ENCODE data around the gene DUSP18. TPM values are rescaled to one million over a fixed set of nuclear protein-coding genes. Genes with fewer than 3 reads are reported as not detected.

Gene DUSP18
- total RNA-seq, 4 donors from 2014 or later: 6.2 to 10.6 (median 8.2) TPM

DNA sequence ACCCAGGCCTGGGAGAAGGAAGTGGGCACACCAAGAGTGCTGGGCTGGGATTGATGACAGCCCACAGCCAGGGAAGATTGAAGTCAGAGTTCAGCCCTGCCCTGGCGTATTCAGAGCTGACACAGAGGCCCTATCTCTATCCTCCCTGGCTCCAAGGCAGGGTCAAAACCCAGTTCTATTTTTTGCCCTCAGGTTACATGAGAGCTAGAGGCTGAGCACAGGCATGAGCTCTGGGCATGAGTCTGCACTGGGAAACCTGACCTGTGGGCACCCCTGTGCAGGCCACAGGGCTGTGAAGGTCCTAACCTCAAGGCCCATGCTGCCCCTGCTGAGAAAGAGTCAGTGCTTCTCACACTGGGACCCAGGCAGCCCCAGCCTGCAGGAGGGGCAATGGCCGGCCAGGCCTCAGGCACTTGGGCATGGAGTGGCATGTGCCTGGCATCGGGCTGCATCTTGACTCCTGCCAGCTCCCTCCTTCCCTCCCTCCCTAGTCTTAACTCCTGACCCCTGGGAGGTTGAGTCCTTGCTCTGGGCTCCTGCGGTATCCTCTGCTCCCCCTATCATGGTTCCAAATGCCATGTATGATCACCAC is 26.7 kb downstream of the DUSP18 start:
- 67 to 78% methylated on average over 4 of the region's 4 CpGs for WGBS, 2 donors
- TF ChIP-seq, protein P1, sequence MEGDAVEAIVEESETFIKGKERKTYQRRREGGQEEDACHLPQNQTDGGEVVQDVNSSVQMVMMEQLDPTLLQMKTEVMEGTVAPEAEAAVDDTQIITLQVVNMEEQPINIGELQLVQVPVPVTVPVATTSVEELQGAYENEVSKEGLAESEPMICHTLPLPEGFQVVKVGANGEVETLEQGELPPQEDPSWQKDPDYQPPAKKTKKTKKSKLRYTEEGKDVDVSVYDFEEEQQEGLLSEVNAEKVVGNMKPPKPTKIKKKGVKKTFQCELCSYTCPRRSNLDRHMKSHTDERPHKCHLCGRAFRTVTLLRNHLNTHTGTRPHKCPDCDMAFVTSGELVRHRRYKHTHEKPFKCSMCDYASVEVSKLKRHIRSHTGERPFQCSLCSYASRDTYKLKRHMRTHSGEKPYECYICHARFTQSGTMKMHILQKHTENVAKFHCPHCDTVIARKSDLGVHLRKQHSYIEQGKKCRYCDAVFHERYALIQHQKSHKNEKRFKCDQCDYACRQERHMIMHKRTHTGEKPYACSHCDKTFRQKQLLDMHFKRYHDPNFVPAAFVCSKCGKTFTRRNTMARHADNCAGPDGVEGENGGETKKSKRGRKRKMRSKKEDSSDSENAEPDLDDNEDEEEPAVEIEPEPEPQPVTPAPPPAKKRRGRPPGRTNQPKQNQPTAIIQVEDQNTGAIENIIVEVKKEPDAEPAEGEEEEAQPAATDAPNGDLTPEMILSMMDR (IDR thresholded peaks at IDR 0.05): no peak
- TF ChIP-seq POLR2A (IDR thresholded peaks at IDR 0.05): no peak
- no peak for DNase-seq (ENCODE audit: low spot score in 2 of 2)
- intact Hi-C loops (cut with DNase I; ENCODE audit: low total_unique reads): no loop called here
- no peak overlapping the region for H3K4me3 ChIP-seq (ENCODE audit: low read depth, poor library complexity, severe bottlenecking)

DNA sequence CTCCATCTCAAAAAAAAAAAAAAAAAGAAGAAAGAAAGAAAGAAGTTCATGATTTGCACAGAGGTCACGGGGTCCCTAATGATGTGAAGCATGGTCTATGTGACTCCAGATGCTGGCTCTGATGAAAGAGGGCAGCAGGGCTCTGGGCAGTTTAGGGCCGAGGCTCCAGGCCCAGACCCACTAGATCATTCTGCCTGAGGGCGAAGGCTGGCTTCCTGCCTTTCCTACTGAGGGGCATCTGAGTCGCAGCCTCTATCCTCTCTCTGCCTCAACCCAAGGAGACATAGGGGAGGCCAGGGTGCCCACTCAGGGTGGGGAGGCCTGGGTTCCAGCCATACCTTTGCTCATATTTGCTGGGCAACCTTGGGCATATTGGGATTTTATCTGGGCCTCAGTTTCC is 27.3 kb downstream of the DUSP18 start:
- 86 to 92% methylated on average over 4 of the region's 4 CpGs for WGBS, 2 donors
- intact Hi-C loops (cut with DNase I; ENCODE audit: low total_unique reads): no loop called here
- no peak for DNase-seq (ENCODE audit: low spot score in 2 of 2)
- TF ChIP-seq POLR2A (IDR thresholded peaks at IDR 0.05): no peak
- TF ChIP-seq, protein P1 (IDR thresholded peaks at IDR 0.05): no peak
- no peak overlapping the region for H3K4me3 ChIP-seq (ENCODE audit: low read depth, poor library complexity, severe bottlenecking)

DNA sequence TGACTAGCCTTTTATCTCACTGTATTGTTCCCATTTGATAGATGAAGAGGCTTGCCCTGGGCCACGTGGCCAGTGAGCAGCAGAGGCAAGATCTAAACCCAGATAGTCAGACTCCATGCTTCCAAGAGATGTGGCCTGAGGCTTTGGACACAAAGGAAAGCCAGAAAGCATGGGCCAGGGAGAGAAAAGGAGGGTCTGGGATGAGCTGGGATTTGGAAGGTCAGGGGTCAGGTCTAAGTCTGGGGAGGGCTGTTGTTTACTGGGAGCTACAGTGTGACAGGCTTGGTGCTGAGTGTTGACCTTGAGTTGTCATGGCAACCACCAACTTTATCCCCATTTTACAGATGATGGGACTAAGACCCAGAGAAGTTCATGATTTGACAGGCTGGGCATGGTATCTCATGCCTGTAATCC is 30.0 kb downstream of the DUSP18 start:
- H3K4me3 ChIP-seq (ENCODE audit: low read depth, poor library complexity, severe bottlenecking): no peak overlapping the region
- WGBS, 2 donors: 35 to 46% methylated on average over 1 of the region's 1 CpG
- intact Hi-C loops (cut with DNase I; ENCODE audit: low total_unique reads): loop anchor here (10.0 kb wide), 2 partner anchors 287 to 507 kb away; partner anchors contain the start of gene PLA2G3
- DNase-seq (ENCODE audit: low spot score in 2 of 2): no peak
- TF ChIP-seq, protein P1 (IDR thresholded peaks at IDR 0.05): no peak
- TF ChIP-seq POLR2A (IDR thresholded peaks at IDR 0.05): no peak

DNA sequence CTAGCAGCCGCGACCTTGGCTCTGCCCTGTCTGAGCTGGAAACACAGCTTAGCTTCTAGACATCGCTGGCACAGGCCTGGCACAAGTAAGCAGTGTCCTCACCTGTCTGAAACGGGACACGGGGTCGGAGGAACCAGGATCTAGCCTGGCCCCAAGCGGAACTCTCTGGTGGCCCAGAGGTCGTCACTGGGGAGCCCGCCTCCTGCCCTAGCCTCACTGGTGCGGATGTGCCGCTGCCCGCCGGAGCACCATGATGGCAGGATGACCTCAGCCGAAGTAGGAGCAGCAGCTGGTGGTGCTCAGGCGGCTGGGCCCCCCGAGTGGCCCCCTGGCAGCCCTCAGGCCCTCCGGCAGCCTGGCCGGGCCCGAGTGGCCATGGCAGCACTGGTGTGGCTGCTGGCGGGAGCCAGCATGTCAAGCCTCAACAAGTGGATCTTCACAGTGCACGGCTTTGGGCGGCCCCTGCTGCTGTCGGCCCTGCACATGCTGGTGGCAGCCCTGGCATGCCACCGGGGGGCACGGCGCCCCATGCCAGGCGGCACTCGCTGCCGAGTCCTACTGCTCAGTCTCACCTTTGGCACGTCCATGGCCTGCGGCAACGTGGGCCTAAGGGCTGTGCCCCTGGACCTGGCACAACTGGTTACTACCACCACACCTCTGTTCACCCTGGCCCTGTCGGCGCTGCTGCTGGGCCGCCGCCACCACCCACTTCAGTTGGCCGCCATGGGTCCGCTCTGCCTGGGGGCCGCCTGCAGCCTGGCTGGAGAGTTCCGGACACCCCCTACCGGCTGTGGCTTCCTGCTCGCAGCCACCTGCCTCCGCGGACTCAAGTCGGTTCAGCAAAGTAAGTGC is 31.2 kb downstream of the DUSP18 start:
- WGBS, 2 donors: 9 to 21% methylated on average over 24 to 32 of the region's 45 CpGs
- H3K4me3 ChIP-seq (ENCODE audit: low read depth, poor library complexity, severe bottlenecking): peak overlapping the region; percentile 45
- TF ChIP-seq POLR2A (IDR thresholded peaks at IDR 0.05): no peak
- TF ChIP-seq, protein P1 (IDR thresholded peaks at IDR 0.05): no peak
- DNase-seq (ENCODE audit: low spot score in 2 of 2): peak; percentile 18 to 87
- intact Hi-C loops (cut with DNase I; ENCODE audit: low total_unique reads): loop anchor here (10.0 kb wide), 2 partner anchors 288 to 508 kb away; partner anchors contain the start of gene PLA2G3

DNA sequence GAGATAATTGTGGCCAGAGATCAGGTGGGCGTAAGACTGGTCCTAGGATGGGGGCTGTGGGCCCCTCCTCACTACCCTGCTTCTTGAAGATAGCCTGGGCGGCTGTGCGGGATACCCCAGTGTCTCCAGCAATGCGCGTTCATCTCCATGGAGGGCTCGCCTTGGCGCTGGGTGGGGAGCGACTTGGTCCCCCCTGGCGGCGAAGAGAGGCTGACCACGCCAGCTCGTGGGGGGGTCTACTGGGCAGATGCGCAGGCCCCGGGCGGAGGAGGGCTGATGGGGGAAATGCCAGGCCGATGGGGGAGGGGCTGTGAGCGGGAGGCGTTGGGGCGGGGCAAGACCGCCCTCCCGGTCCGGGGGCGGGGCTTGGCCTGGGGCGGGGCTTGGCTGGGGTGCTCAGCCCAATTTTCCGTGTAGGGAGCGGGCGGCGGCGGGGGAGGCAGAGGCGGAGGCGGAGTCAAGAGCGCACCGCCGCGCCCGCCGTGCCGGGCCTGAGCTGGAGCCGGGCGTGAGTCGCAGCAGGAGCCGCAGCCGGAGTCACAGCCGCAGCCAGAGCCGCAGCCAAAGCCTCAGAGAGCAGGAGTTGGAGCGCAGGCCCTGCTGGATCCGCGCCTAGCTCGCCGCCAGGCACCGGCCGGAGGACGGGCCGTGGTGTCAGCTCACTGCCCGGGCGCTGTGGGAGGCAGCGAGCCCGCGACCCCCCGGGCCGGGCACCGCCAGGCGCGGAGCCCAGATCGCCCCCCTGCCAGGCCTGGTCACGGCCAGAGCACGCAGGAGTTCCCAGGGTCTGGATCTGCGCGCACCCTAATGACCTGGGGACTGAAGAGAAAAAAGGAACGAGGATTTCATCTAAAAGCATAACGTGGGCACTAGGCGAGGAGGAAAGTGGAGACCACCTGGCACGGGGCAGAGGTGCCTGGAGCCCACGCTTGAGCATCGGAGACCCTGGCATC is 32.1 kb downstream of the DUSP18 start, which contains the start of gene SLC35E4:
Gene SLC35E4 (plus strand): TSS at position 509 of the 953 bp plus-strand sequence. CDS start 670 bp downstream, outside the sequence.
- TF ChIP-seq, protein P1 (IDR thresholded peaks at IDR 0.05): no peak
- TF ChIP-seq POLR2A (IDR thresholded peaks at IDR 0.05): no peak
- DNase-seq (ENCODE audit: low spot score in 2 of 2): peak; percentile 92 to 99
- WGBS, 2 donors: 1% methylated on average over 33 to 56 of the region's 75 CpGs
- H3K4me3 ChIP-seq (ENCODE audit: low read depth, poor library complexity, severe bottlenecking): peak within 1 kb of the TSS; percentile 45
- intact Hi-C loops (cut with DNase I; ENCODE audit: low total_unique reads): loop anchor here (2.0 to 10.0 kb wide), 3 partner anchors 119 to 509 kb away; partner anchors contain the start of gene PLA2G3

Data from lower leg skin (tissue), 4 donors.